HG03175 (cell line): ENCODE data around the gene RAI1.

Experiments used
- ATAC-seq: cut with Tn5 transposase; IDR thresholded peaks from one replicate; pipeline ENCODE4 v1.9.1; 2021; ENCODE audit warnings: mild to moderate bottlenecking, moderate library complexity; ENCODE audit not compliant: unreplicated experiment

RAI1 gene

DNA sequence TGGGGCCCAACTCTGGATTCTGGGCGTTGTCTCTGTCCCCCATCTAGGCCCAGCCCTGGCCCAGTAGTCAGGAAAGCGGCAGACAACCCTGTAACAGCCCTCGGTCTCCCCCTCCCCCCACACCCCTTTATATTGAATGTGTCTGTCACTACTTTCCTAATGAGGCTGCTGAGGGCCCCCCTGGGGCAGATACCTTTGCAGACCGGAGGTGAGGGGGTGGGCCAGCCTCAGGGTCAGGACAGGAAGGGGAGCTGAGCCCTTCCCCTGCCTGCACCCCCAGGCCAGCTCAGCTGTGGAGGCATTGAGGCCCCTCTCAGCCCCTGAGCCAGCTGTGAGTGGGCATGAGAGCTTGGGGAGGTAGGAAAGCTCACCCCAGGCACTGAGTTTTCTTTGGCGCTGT lies 17.1 kb downstream of the RAI1 start:
- no peak for ATAC-seq

DNA sequence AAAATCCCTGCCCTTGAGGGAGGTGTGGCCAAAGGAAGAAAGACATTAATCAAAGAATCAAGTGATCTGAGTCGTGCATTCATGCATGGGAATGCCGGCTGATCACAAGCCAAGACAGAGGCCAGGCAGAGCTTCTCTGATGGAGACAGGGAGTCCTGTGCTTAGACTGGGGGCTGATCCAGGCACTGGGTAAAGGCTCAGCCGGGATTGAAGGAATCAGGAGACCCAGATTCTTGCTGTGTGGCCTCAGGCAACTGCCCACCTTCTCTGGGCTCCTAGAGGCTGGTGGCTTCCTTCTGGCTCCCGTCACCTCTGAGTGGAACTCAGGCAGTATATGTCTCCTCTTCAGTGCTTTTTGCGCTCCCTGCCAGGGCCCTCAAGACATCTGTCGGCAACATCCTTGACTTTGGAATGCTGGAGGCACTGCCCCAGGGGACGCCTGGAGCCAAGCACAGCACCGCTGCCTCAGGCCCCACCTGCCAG lies 17.7 kb downstream of the RAI1 start:
- ATAC-seq, result no peak

DNA sequence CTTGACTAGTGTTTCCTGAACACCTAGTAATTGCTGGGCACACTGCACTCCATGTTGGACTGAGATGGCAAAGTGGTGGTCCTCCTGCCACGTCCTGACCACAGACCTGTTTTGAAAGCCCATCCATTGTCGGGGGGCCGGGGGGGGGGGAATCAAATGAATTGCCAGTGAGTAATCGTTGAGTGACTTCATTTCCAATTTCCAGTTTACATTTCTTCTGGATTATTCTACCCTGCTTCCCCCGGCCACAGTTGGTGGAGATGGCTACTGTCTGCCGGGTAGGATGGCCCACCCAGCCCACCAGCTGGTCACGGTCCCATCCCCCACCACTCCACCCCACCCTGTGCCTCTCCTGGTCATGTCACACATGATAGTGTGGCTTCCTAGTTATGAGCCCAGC lies 18.2 kb downstream of the RAI1 start:
- ATAC-seq, result no peak

DNA sequence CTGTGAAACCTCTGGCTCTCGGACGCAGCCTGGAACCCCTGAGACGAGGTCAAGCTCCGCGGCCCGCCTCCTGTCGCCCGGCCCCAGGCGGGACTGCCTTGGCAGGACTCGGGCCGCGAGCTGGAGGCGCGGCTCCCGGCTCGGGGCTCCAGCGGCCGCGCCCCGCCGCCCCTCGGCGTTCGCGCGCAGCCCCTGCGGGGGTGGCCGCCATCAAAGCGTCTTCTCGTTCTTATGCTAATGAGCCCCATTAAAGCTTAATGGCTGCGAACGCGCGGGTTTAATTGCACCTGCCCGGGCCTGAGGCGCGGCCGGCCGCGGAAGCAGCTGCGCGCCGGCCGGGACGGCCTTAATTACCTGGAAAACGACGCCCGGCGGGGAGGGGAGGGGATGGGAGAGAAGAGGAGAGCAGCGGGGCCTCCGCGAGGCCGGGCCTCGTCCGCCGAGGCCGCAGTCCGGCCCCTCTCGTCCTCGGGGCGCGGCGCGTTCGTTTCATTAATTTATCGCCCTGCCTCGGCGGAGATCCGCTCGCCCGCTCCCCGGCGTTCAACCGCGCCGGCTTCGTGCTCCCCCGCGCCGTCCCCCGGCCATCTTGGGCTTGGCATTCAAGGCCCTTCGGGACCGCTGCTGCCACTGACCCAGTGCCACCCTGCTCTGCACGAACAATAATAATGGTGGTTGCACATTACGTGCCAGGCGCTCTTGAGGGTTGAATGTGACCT lies 19.2 kb downstream of the RAI1 start:
- no peak for ATAC-seq

DNA sequence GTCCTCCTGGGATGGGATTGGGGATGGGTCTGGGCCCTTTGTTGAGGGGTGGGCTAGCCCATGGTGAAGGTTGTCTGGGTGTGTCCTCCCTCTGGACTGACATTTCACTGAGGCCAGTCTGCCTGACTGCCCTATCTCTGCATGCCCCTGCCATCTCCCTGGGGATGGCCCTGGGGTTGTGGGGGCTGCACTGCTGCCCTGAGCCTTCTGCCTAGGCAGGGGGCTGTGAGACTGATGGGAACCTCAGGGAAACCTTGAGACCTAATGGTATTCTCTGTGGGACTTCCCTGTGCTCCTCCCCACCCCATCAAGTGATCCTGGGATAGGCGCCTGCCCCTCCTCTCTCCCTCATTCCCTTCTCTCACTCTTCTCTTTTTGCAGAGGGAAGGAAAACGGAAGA lies 19.9 kb downstream of the RAI1 start:
- no peak for ATAC-seq

GRCh38 chr17:17701658-17702057 lies 20.4 kb downstream of the RAI1 start:
- no peak for ATAC-seq

GRCh38 chr17:17702449-17703139 lies 21.3 kb downstream of the RAI1 start:
- no peak for ATAC-seq

- no peak for ATAC-seq
Measured at GRCh38 chr17:17703140-17703919, 22.1 kb downstream of the RAI1 start.

GRCh38 chr17:17704931-17705330 lies 23.7 kb downstream of the RAI1 start:
- no peak for ATAC-seq

DNA sequence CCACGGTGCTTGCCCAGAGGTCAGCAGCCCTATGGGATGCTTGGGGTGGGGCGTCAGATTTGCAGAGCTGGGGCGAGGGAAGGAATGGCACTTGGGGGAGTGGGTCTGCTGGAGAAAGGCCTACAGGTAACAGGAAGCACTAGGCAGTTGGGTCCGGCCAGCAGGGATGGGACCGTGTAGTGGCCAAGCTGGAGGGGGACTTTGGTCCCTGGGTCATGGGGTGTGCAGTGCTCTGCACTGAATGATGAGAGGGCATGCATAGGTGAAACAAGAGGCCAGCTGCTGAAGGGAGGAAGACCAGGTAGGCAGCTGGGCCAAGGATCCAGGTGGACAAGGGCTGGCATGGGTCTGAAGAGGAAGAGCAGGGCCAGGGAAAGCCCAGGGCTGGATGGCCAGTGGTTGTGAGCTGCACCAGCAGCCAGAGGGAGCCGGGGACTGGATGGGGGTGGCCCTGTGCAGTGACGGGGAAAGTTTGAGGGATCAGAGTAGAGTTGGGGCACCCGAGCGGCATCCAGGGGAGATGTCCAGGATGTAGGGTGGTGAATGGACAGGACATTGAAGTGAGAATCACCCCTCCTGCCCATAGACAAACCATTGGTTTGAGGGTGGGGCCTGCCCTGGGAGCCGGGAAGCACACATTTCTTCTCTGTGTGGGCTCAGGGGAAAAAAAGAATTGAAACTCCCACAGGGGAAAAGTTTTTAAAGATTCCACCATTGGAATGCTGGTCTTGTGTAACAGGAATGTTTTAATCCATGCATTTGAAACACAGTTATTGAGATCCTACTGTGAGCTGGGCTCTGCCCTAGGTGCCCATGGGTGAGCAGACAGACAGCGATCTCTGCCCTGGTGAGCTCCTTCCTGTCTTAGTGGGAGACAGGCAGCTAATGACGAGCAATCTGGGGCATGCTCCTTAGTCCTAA lies 25.1 kb downstream of the RAI1 start:
- ATAC-seq, result no peak

GRCh38 chr17:17708295-17708694 lies 27.0 kb downstream of the RAI1 start:
- no peak for ATAC-seq

GRCh38 chr17:17708816-17709215 lies 27.6 kb downstream of the RAI1 start:
- no peak for ATAC-seq

DNA sequence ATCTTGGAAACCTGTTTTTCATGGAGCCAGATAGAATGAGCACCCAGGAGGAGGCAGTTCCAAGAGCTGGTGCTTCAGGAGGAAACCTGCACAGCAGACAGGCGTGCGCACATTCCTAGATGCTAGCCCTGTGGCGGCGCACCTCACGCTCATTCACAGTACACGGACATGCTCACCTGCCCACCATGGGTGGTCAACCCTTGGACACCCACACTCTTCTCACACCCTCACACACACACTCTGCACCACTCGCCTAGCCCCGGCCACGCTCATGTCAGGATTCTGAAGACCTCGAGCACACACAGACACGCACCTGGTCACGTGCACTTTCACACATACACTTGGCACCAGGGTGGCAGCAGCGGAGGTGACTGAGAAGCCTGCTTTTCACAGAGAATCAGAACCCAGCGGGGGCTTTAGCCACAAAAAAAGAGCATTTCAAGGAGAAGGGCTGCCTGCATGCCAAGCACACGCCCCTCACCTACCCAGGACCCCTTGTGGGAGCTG lies 28.6 kb downstream of the RAI1 start:
- no peak for ATAC-seq

- ATAC-seq, result no peak
Measured at GRCh38 chr17:17710355-17710727, 29.1 kb downstream of the RAI1 start.

- ATAC-seq, result no peak
Measured at GRCh38 chr17:17710728-17711541, 29.7 kb downstream of the RAI1 start.

- ATAC-seq, result no peak
Measured at GRCh38 chr17:17711641-17712162, 30.4 kb downstream of the RAI1 start.

DNA sequence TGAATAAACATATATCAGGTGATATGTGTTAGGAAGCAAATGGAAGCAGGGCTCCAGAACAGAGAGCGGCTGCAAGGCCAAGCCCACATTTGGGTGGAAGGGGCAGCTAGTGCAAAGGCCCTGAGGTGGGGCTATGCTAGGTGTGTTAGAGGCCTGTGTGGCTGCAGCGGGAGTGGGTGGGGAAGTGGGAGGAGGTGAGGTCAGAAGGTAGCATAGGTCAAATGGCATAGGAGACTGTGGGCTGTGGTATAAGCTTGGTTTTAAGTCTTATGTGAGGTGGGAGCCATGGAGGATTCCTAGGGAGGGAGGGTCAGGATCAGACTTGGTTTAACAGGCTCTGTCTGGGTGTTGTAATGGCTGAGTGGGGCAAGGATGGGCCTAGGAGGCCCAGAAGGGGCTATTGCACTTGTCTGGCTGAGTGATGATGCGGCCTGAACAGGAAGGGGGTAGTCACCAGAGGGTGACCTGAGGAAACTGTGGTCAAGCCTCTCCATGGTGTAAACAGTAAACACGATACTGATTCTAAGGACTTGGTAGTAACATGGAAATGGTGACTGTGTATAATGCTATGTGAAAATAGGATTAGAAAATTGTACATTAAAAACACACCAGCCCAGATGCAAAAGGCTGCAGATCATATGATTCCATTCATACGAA lies 31.1 kb downstream of the RAI1 start:
- peak; percentile 92 for ATAC-seq

DNA sequence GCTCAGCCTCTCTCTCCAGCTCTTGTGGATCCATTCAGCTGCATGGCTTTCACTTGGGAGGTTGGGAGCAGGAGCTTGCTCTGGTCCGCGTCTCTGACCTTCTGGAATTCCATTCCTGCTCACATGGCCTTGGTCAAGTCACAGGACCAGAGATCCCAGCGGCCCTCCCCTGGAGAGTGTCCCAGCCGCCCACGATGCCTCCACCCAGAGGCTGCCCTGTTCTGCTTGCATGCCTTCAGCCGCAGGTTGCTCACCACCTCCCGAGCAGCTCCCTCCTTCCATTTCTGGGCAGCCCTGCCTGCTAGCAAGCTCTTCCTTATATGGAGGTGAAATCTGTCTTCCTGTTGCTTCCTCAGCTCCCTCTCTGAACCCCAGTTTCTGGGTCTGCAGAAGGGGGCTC lies 32.6 kb downstream of the RAI1 start:
- ATAC-seq, result no peak
